Measurements from ENCODE around the gene OTUB2. TPM values are rescaled to one million over a fixed set of nuclear protein-coding genes. Genes with fewer than 3 reads are reported as not detected.

The OTUB2 gene
- total and polyA plus RNA-seq, 2 donors (not counting 3 experiments of a cell fraction or from before 2014, with no cell fraction given) = 0.70 to 1.6 TPM

GRCh38 chr14:93977171-93977570, 49.0 kb upstream of the OTUB2 start:
- Histone ChIP-seq H4K20me1 (replicated peaks; ENCODE audit: control insufficient read depth, extremely low read depth, insufficient read depth, low read length) (no peaks in the 10 kb centered on the region), H3K36me3 (ENCODE audit: control insufficient read depth in 2 of 2, extremely low read depth in 1 of 2, insufficient read depth in 2 of 2, low read length in 2 of 2) (no peaks in the 10 kb centered on the region), H3K4me1 (ENCODE audit: control insufficient read depth, extremely low read depth, insufficient read depth, low read length) (no peaks in the 10 kb centered on the region), H3K4me2 (ENCODE audit: insufficient read depth, low read length) (no peak overlapping the region), H3K27me3 (ENCODE audit: control insufficient read depth in 2 of 2, insufficient read depth in 2 of 2, low read length in 2 of 2) (no peaks in the 10 kb centered on the region), H3K79me2 (ENCODE audit: control insufficient read depth, insufficient read depth, low read length) (no peaks in the 10 kb centered on the region), H3K27ac (ENCODE audit: insufficient read depth, low read depth, low read length) (no peak overlapping the region), H3K9me1 (replicated peaks; ENCODE audit: control insufficient read depth, extremely low read depth, insufficient read depth, low read length) (no peaks in the 10 kb centered on the region), H3K9ac (replicated peaks; ENCODE audit: extremely low read depth, insufficient read depth, low read length) (no peak overlapping the region), H2AFZ (ENCODE audit: low read depth, low read length) (no peak overlapping the region), H3K4me3 (replicated peaks in 1 of 3; ENCODE audit: insufficient read depth in 1 of 3, low read depth in 1 of 3, low read length in 3 of 3) (no peak overlapping the region), H3K9me3 (replicated peaks; ENCODE audit: control insufficient read depth, insufficient read depth, low read length) (no peaks in the 10 kb centered on the region)
- DNase-seq (ENCODE audit: low read depth, low spot score) = no peak
- POLR2A ChIA-PET = no interaction called here
- intact Hi-C loops (cut with micrococcal nuclease) (no loop called here), dilution Hi-C loops (cut with MboI; ENCODE audit: extremely low pct_ligation_motif_present, low sequenced_read_pairs) (no loop called here)
- CTCF ChIA-PET = no interaction called here
- BruUV-seq (replicated peaks) = no TSS peak
- FAIRE-seq = no peak
- no peak for TF ChIP-seq JUN (IDR thresholded peaks at IDR 0.05; ENCODE audit: borderline replicate concordance, insufficient read depth, insufficient read length, low read depth)
- no peak for TF ChIP-seq MYC (IDR thresholded peaks at IDR 0.05; ENCODE audit: low read depth, low read length)
- no peak for TF ChIP-seq FOS (IDR thresholded peaks at IDR 0.05; ENCODE audit: borderline replicate concordance, insufficient read depth, low read length)
- TF ChIP-seq MAX (IDR thresholded peaks at IDR 0.05; ENCODE audit: insufficient read depth, insufficient read length) = no peak
- no peak for TF ChIP-seq EZH2 (IDR thresholded peaks at IDR 0.05; ENCODE audit: borderline replicate concordance, low read depth, low read length, severe bottlenecking)
- no peak for TF ChIP-seq POLR2A (IDR thresholded peaks at IDR 0.05; ENCODE audit: low read depth, low read length)
- TF ChIP-seq GATA2 (IDR thresholded peaks at IDR 0.05; ENCODE audit: insufficient read depth, insufficient read length, low read depth, low read length) = no peak
- no peak for TF ChIP-seq CTCF (IDR thresholded peaks at IDR 0.05; ENCODE audit: extremely low read depth in 1 of 2, insufficient read depth in 1 of 2, low read depth in 1 of 2, low read length in 2 of 2)
- no peak for TF ChIP-seq POLR2AphosphoS5 (IDR thresholded peaks at IDR 0.05; ENCODE audit: insufficient read depth, low read depth, low read length)
